HS-27A (cell line): ENCODE results near the gene CD34.

ENCODE experiments used
- DNase-seq: peaks from one replicate; pipeline ENCODE4 v3.0.0-alpha.2; 2012; ENCODE audit warnings: low read depth, missing footprints

CD34 gene

GRCh38 chr1:207853372-207853757 is 57.6 kb downstream of the CD34 start:
- DNase-seq, result no peak

- no peak for DNase-seq
Measured at GRCh38 chr1:207852576-207853371, 58.2 kb downstream of the CD34 start.

GRCh38 chr1:207851696-207852095 is 59.2 kb downstream of the CD34 start:
- DNase-seq, result no peak

- DNase-seq, result no peak
Measured at GRCh38 chr1:207850621-207851407, 60.1 kb downstream of the CD34 start.

GRCh38 chr1:207849646-207850045 is 61.3 kb downstream of the CD34 start:
- no peak for DNase-seq

- DNase-seq, result no peak
Measured at GRCh38 chr1:207849016-207849415, 61.9 kb downstream of the CD34 start.

- no peak for DNase-seq
Measured at GRCh38 chr1:207848234-207848633, 62.7 kb downstream of the CD34 start.

- no peak for DNase-seq
Measured at GRCh38 chr1:207847116-207847515, 63.8 kb downstream of the CD34 start.

- DNase-seq, result no peak
Measured at GRCh38 chr1:207845109-207845508, 65.8 kb downstream of the CD34 start.

GRCh38 chr1:207844371-207844770 is 66.6 kb downstream of the CD34 start:
- DNase-seq, result no peak

GRCh38 chr1:207842506-207842905 is 68.4 kb downstream of the CD34 start:
- no peak for DNase-seq

GRCh38 chr1:207841901-207842300 is 69.0 kb downstream of the CD34 start:
- DNase-seq, result no peak

- DNase-seq, result no peak
Measured at GRCh38 chr1:207841293-207841692, 69.6 kb downstream of the CD34 start.

- no peak for DNase-seq
Measured at GRCh38 chr1:207840380-207840779, 70.5 kb downstream of the CD34 start.

- DNase-seq, result no peak
Measured at GRCh38 chr1:207839083-207839413, 71.9 kb downstream of the CD34 start.

GRCh38 chr1:207838156-207839082 is 72.5 kb downstream of the CD34 start:
- no peak for DNase-seq

- DNase-seq, result no peak
Measured at GRCh38 chr1:207837673-207838072, 73.3 kb downstream of the CD34 start.

GRCh38 chr1:207836591-207837347 is 74.2 kb downstream of the CD34 start:
- no peak for DNase-seq

GRCh38 chr1:207835958-207836357 is 75.0 kb downstream of the CD34 start:
- no peak for DNase-seq

GRCh38 chr1:207833956-207834660 is 76.8 kb downstream of the CD34 start:
- DNase-seq, result no peak

- DNase-seq, result no peak
Measured at GRCh38 chr1:207833381-207833780, 77.5 kb downstream of the CD34 start.
